Right lobe of liver (tissue), 4 donors: ENCODE measurements around the gene SPATA6L.
"Not testable (repeated sequence)": the region's sequence is repeated elsewhere in the genome, so short reads cannot be mapped to it uniquely, and the experiment has no call there.

Experiments
- CTCF ChIP-seq, 4 donors: fragments of 200-600 bp in 3 of 4; fragments of 450-650 bp in 1 of 4; IDR thresholded peaks; one replicate each; pipeline versions ENCODE4 v1.5.1 to v1.8.0; 2016 to 2022; ENCODE audit warnings: antibody characterized with exemption in 4 of 4, mild to moderate bottlenecking in 2 of 4
- POLR2A ChIP-seq: fragments of 450-650 bp; IDR thresholded peaks from one replicate; pipeline ENCODE4 v1.6.1; 2017; ENCODE audit warnings: antibody characterized with exemption, mild to moderate bottlenecking
- donor health status: DM: no; HTN: no; CAD: no.
- donor health status: DM: no; HTN: no; CAD: no.
- donor health status: DM: no; HTN: yes; CAD: no.

- TF ChIP-seq CTCF (IDR thresholded peaks at IDR 0.05); POLR2A: not testable (repeated sequence)
Measured at GRCh38 chr9:4660665-4661064, 5.6 kb downstream of the SPATA6L start.
